ENCODE results near the gene PTGFR.

PTGFR gene

GRCh38 chr1:78490861-78491450 is at the start of gene PTGFR:
PTGFR (plus strand) TSS chr1:78490974; CDS start chr1:78492744, 1,770 bp downstream.
- in situ Hi-C loops (cut with HindIII; ENCODE audit: low sequenced_read_pairs): no loop called here

- in situ Hi-C loops (cut with HindIII; ENCODE audit: low sequenced_read_pairs): no loop called here
Measured at GRCh38 chr1:78441921-78442320, 48.9 kb upstream of the PTGFR start.

- in situ Hi-C loops (cut with HindIII; ENCODE audit: low sequenced_read_pairs): no loop called here
Measured at GRCh38 chr1:78447086-78447485, 43.7 kb upstream of the PTGFR start.

GRCh38 chr1:78464449-78464891 is 26.3 kb upstream of the PTGFR start:
- in situ Hi-C loops (cut with HindIII; ENCODE audit: low sequenced_read_pairs): no loop called here

- in situ Hi-C loops (cut with HindIII; ENCODE audit: low sequenced_read_pairs): no loop called here
Measured at GRCh38 chr1:78465143-78465542, 25.6 kb upstream of the PTGFR start.

GRCh38 chr1:78468521-78468920 is 22.3 kb upstream of the PTGFR start:
- in situ Hi-C loops (cut with HindIII; ENCODE audit: low sequenced_read_pairs): no loop called here

GRCh38 chr1:78469576-78469975 is 21.2 kb upstream of the PTGFR start:
- in situ Hi-C loops (cut with HindIII; ENCODE audit: low sequenced_read_pairs): no loop called here

- in situ Hi-C loops (cut with HindIII; ENCODE audit: low sequenced_read_pairs): no loop called here
Measured at GRCh38 chr1:78471890-78472620, 18.7 kb upstream of the PTGFR start.

GRCh38 chr1:78472851-78473496 is 17.8 kb upstream of the PTGFR start:
- in situ Hi-C loops (cut with HindIII; ENCODE audit: low sequenced_read_pairs): no loop called here

GRCh38 chr1:78474092-78474491 is 16.7 kb upstream of the PTGFR start:
- in situ Hi-C loops (cut with HindIII; ENCODE audit: low sequenced_read_pairs): no loop called here

GRCh38 chr1:78475888-78476610 is 14.7 kb upstream of the PTGFR start:
- in situ Hi-C loops (cut with HindIII; ENCODE audit: low sequenced_read_pairs): no loop called here

- in situ Hi-C loops (cut with HindIII; ENCODE audit: low sequenced_read_pairs): no loop called here
Measured at GRCh38 chr1:78483903-78484302, 6.9 kb upstream of the PTGFR start.

GRCh38 chr1:78491451-78492071 is 787 bp downstream of the PTGFR start:
- in situ Hi-C loops (cut with HindIII; ENCODE audit: low sequenced_read_pairs): no loop called here

GRCh38 chr1:78492386-78492950 is 1.7 kb downstream of the PTGFR start:
- in situ Hi-C loops (cut with HindIII; ENCODE audit: low sequenced_read_pairs): no loop called here

GRCh38 chr1:78493451-78493850 is 2.7 kb downstream of the PTGFR start:
- in situ Hi-C loops (cut with HindIII; ENCODE audit: low sequenced_read_pairs): no loop called here

GRCh38 chr1:78497201-78497600 is 6.4 kb downstream of the PTGFR start:
- in situ Hi-C loops (cut with HindIII; ENCODE audit: low sequenced_read_pairs): no loop called here

GRCh38 chr1:78500529-78500928 is 9.8 kb downstream of the PTGFR start:
- in situ Hi-C loops (cut with HindIII; ENCODE audit: low sequenced_read_pairs): no loop called here

GRCh38 chr1:78501203-78501602 is 10.4 kb downstream of the PTGFR start:
- in situ Hi-C loops (cut with HindIII; ENCODE audit: low sequenced_read_pairs): no loop called here

GRCh38 chr1:78511334-78511733 is 20.6 kb downstream of the PTGFR start:
- in situ Hi-C loops (cut with HindIII; ENCODE audit: low sequenced_read_pairs): no loop called here

- in situ Hi-C loops (cut with HindIII; ENCODE audit: low sequenced_read_pairs): no loop called here
Measured at GRCh38 chr1:78516716-78517115, 25.9 kb downstream of the PTGFR start.

GRCh38 chr1:78519446-78519845 is 28.7 kb downstream of the PTGFR start:
- in situ Hi-C loops (cut with HindIII; ENCODE audit: low sequenced_read_pairs): no loop called here

All from DLD1 (cell line).